K562 (cell line): ENCODE results near the gene NFATC2.

Experiments
- CBX2 ChIP-seq: fragments of 200-600 bp; sonication (generic); IDR thresholded peaks from one replicate; pipeline ENCODE4 v1.6.1; 2012; ENCODE audit warnings: mild to moderate bottlenecking, low read length, inconsistent platforms; ENCODE audit not compliant: insufficient read depth, poor library complexity, severe bottlenecking
- FOXJ3 ChIP-seq: sonication (generic); formaldehyde crosslinking; IDR thresholded peaks from 2 replicates; pipeline ENCODE4 v1.4.0; 2020; ENCODE audit warnings: mild to moderate bottlenecking, missing genetic modification reagents
- TF ChIP-seq, protein P1 (sequence below): fragments of 250-450 bp; sonication (Bioruptor Pico); IDR thresholded peaks from 2 replicates; pipeline ENCODE4 v1.5.0; 2022; ENCODE audit warnings: mild to moderate bottlenecking

DNA sequence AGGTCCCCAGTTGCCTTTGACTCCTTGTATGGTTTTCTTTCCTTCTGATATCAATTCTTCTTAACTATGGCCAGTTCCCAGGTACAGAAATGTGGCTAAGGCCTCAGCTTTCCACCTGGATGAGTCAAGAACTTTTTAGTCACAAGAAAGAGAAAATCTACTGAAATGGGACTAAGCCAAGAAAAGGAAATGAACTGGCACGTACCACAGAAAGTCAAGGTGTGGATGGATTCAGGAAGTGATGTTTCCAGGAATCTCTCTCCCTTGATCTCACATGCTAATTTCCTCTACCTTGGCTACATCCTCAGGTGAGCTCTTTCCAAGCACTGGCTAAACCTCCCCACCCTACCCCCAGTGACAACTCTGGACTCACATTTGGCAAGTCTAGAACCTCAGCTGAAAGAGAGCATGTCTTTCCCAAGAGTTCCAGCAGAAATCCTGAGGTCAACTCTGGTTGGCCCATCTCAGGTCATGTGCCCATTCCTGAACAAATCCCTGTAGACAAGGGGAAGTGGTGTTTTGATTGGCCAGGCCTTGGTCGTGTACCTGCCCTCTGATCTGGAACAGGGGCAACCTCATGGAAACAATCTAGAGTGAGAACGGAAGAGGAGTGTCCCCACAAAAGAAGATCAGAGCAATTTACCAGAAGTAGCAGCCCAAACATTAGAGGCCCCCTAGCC lies 205.3 kb downstream of the NFATC2 start:
- TF ChIP-seq FOXJ3 (CRISPR knock-in tag) (no peak), CBX2 (no peak)
- TF ChIP-seq, protein P1, sequence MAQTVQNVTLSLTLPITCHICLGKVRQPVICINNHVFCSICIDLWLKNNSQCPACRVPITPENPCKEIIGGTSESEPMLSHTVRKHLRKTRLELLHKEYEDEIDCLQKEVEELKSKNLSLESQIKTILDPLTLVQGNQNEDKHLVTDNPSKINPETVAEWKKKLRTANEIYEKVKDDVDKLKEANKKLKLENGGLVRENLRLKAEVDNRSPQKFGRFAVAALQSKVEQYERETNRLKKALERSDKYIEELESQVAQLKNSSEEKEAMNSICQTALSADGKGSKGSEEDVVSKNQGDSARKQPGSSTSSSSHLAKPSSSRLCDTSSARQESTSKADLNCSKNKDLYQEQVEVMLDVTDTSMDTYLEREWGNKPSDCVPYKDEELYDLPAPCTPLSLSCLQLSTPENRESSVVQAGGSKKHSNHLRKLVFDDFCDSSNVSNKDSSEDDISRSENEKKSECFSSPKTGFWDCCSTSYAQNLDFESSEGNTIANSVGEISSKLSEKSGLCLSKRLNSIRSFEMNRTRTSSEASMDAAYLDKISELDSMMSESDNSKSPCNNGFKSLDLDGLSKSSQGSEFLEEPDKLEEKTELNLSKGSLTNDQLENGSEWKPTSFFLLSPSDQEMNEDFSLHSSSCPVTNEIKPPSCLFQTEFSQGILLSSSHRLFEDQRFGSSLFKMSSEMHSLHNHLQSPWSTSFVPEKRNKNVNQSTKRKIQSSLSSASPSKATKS (CRISPR knock-in tag) = no peak
